ENCODE data around the gene SLC44A3.
A peak's percentile ranks its signal among the peaks of the same experiment; 100 is the strongest.

The SLC44A3 gene

DNA sequence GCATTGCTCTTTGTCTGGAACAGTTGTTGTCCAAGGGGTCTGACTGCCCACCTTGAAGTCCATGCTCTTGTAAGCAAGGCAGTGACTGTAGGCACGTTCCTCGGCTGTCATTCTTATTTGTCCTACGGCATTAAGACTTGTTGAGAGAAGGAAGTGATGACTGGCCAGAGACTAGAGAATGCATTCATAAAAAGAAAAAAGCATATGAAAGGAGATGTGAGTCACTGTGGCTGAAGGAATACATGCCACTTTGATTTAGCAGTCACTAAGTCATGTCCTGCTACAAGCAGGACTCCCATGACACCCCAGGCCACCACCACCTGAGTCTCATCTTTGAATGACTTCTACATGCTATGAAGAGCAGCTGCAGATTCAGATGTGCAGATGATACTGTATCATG is 56.2 kb downstream of the SLC44A3 start:
- peak; percentile 37 for DNase-seq

DNA sequence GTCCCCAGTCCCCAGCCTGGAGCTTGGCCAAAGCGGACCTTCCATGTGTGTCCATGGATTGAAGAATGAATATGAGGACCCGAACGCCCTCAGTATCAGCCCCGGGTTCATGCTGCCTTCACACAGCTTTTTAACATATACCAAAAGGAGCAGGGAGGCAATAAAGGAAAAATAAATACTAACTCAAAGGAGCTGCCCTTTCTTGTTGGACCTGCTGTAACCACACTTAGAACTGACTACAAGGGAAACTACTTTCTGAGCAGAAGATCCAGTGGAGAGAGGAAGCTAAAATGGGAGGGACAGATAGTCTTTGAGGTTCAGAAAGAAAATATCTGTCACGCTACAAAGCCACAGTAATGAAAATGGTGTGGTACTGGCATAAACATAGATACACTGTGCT is 58.2 kb downstream of the SLC44A3 start:
- DNase-seq = peak; percentile 39

DNA sequence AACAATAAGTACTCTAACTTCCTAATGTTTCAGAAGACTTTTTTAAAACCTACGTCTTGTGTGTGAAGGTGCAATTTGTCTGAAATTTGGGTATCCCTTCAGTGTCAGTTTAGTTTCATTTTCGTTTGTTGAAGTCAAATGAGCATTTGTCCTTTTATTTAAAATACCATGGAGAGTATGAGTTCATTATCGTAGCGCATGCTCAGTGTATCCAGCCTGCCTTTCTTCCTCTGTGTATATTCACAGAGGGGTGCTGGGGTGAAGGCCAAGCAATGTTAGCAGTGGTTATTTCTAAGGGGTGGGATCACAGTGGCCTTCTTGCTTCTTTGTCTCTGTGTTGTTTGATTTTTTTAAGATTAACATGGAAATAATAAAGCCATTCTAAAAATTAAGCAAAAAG is 63.5 kb downstream of the SLC44A3 start:
- peak; percentile 60 for DNase-seq

DNA sequence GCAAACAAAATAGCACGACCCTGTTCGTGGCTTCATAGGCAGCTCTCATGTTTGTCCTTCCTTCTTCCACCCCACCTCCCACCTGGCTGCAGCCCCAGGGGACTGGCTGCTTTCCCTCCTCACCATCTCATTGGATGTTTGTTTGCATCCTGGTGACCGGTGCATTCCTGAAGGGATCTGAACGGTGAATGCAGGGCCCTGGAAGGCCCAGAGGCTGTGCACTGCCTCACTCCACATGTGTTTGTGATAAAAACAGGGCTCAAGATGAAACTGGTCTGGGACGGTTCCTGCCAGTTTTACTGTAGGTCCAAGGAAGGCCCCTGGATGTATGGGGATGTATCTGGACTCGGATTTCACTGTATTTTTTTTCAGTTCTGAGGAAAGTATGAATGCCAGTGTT is 63.9 kb downstream of the SLC44A3 start:
- peak; percentile 89 for DNase-seq

DNA sequence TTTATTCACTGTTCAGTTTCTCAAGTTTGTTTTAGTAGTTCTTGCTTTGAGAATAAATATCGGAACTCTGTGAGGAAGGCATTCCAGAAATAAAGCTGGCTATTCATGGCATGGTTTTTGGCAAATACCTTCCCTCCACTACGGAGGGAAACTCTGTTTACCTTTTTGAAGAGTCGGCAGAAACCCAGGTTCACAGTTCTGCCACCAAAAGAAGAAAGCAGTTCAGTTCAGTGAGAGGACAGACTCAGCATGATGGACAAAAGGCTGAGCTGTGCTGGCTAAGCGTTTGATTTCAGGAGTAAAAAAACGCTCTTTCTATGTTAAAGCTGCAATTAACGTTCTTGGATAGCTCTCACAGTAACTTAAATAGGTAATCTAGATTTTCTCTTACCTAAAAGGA is 64.3 kb downstream of the SLC44A3 start:
- no peak for DNase-seq

DNA sequence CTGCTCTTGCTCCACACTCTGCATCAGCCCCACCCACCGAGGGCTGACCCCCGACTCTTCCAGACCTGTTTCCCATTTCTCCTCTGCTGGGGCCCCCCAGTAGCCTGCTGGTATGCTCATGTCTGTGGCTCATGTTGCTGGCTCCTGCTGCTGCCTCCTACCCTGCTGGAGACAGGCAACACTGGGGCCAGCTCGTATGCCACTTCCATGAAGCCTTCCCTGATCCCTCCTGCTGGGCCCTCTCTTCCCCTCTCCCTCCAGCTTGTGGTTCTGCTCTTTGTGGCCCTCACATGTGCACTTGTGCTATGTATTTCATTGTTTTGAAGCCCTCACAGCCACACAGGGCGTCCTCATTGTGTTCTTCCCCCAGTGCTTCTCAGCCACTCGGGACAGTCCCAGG is 66.2 kb downstream of the SLC44A3 start:
- no peak for DNase-seq

DNA sequence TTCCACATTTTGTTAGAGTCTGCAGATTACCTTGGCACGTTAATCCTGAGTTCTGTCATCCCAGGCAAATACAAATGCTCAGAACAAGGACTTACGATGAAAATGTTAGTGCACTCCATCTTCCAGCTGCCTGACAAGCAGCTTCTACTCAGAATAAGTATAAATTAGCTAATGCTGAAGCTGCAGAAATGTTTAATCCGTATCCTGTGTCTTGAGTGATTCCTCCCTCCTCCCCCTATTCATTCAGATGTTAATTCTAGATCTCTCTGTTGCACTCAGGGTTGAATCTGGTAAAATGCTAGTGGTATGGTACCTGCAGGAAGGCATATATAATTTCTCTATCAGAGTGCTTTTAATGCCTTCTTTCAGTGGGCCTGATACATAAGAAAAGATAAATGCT is 66.9 kb downstream of the SLC44A3 start:
- no peak for DNase-seq

DNA sequence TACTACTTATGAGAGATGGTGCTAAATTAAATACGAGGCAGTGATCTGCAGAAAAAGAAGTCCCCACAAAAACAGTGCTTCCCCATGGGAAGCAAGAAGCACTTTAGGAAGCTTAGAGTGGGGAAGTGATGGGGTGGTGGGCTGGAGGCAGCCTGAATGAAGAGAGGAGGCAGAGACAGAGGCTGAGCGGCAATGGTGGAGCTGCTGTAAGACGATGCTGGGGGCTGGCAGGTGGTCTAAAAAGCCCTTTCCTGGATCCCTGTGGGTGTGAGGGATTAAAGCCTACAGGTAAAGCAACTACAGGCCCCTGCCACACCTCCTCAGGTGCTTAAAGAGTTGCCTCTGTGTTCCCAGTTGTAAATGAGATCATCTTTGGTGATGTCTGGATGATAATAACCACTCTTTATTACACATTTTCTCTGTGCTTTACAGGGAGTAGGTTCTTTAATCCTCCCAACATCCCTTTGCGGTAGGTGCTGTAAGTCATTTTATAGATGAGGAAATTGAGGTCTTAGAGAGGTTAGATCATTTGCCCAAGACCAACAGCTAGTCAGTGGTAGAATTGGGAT is 67.5 kb downstream of the SLC44A3 start:
- DNase-seq = no peak

DNA sequence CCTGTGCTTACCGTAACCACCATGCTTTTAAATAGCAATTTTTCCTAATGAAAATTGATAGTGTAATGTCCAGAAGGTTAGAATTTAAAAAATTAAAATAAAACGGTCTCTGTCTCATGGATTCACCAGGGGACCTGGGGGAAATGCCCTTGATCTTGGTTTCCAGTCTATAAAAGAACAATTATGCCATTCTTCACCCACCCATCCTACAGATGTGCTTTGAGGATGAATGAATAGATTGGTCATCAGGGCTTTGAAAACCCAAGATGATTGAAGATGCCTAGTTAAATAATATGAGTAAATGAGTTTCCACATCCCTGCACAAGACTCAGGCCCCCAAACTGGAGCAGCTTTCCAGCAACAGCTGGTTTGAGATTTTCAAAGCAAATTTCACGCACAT is 68.0 kb downstream of the SLC44A3 start:
- no peak for DNase-seq

DNA sequence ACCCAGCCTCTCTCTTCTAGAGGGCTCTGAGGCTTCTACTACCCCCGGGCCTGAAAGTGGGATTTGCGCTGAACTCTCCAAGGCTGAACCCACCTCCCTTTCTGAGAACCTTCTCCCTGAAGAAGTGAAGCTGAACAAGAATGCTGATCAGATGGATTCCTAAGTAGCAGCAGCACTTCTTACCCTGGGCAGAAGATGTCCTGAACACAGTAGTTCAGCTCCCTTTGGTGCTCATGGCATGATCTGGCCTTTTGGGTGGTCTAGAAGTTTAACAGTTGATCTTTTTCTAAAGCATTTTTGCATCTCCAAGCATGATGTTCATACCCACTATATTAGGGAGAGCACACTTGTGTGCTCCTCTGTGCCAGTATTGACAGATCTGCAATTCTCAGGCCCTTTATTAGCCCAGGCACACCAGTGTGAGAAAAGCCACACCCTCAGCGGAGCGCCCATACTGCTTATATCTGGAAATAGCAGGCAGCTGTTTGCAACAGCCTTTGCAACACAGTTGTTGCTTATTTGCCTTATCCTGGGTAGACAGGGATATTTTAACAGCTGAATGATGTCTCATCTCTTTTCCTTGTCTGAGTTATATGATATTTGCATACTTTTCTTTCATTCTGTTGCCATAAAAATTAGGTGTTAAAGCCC is 72.6 kb downstream of the SLC44A3 start:
- DNase-seq = no peak

DNA sequence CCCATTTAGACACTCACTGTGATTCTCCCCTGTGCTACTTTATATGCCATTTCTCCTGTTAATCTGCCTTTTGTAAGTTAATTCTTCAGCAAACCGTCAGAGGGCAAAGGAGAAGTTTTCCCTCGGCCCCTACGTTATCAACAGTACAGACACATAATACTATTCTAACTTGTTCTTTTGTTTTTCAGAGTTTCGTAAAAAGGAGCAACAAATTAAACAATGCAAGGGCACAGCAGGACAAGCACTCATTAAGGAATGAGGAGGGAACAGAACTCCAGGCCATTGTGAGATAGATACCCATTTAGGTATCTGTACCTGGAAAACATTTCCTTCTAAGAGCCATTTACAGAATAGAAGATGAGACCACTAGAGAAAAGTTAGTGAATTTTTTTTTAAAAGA is 74.5 kb downstream of the SLC44A3 start:
- no peak for DNase-seq

DNA sequence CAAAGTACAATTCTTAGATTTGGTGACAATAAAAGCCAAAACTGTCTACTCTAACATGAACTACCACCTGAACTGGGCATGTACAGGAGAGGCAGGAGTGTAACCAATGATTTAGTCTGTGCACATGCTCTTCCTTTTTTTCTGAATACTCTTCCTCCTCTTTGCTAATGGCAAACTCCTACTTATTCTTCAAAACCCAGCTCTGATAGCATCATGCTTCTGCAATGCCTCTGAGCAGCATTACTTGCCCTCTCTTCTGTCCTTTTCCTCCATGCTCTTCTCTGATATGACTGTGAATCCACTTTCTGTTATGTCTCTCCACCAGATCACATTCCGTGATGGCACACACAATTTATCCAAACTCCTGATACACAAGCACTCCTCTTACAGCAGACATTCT is 75.4 kb downstream of the SLC44A3 start:
- DNase-seq = no peak

DNA sequence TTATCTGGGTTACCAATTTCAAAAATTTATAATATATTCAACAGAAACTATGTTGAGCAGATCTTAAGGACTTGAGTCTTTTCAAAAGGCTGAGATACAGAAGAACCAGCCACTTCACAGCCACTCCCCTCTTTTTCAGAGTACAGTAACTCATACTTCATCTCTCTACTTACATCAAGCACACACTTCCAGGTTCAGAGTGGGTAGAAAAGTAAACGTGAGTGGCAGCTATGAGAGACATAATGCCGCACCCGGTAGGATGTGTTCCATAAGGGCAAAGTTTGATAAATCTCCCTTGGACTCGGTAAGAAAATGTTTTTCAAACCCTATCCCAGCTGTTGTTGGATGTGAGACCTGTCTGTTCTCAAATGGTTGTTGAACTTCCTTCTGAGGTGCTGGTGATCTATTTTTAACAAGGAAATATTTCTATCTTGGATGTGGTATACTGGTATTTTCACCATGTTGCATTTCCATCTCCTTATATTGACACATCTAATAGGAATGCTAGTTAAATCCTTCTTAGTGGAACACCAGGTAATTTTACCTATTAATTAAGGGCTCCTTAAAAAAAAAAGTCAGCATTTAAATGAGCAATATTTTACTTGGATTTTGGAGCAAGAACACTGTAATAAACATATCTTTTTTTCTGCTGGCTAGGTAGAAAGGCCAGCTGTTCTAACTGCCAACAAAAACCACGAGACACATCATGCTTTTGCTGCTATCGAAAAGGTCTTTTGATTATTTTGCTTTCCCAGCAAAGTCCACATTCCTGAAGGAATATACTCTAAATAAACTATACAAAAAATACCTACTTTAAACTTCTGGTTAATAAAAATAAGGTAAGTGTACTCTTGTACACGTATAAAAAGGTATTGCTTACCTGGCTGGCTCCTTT is 78.6 kb downstream of the SLC44A3 start:
- peak; percentile 44 for DNase-seq

DNA sequence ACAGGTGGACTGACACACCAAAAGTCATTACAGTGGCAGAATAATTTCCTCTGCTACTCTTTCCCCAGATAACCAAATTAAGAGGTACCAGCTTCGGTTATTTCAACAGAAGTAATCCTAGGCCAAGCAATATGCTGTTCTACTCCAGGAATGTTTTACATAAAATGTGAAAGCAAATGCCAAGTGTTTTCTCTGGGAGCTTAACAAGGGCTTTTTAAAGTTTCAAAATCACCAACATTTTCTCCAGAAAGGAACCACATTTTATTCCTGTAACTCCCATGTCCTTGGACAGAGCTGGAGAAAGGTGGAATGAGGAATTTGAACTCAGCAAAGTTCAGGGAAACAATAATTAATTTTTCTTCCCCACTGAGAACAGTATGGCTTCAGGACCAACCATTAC is 79.6 kb downstream of the SLC44A3 start:
- DNase-seq = no peak

DNA sequence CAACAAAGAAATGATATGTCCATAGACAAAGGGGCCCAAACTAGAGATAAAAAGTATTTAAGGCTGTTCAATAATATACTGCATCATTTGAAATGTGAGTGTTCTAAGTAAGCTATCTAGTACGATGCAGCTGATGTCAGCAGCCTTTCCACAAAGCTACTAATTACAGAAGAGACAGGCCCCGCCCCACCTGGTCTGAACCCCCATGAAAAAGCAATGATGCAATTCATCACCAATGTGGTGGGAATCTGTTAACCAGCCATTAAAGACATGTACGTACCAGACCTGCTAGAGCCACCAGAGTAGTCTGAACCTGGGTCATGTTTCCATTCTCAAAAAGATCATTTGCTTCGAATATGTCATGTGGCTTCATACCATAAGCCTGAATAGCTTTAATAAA is 81.7 kb downstream of the SLC44A3 start:
- DNase-seq = peak; percentile 57

DNA sequence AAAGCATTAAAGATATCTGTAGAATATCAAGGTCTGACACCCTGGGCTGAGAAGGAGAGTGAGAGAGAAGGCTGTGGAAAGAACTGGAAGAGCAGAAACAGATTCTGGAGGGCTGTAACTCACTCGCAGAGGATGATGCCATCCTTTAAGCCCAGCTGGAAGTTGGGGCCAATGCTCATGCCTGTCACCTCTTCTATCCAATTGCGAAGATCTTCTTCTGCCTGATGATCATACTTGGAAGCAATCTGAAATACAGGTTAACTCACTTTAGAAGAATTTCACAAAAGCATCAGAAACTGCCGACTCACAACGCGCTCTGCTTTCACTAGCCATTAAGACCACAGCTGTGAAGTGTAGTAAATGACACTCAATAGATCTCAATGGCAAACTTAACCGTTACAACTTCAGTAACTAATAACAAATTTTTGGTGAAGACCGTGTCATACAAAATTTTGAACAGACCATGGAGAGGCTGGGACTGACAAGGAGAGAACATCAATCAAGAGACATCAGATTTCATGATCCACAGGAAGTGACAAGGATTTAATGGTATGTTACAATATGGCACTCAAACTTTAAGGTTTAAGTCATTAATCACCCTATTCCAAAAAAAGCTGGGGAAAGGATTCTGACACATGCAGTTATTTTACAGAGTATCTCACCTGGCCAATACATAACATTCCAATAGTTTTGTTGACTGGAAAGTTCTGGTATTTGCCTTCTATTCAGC is 83.3 kb downstream of the SLC44A3 start:
- peak; percentile 66 for DNase-seq

DNA sequence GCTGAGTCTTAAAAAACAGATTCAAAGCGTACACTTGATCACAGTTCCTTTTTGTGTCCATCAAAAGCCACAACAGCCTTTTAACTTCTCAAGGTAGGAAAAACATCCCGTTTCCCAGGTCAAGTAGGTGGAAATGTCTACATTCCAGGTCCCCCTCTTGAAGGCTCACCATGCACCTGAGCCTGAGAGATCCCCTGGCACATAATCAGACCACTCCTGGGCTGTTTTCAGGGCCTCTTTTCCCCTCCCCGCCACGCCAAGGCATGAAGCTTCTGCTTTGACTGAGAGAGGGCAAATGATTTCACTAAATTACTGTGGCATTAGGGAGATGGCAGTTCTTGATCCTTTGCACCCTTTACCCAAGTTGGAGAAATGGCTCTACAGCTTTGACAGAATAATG is 85.0 kb downstream of the SLC44A3 start:
- no peak for DNase-seq

DNA sequence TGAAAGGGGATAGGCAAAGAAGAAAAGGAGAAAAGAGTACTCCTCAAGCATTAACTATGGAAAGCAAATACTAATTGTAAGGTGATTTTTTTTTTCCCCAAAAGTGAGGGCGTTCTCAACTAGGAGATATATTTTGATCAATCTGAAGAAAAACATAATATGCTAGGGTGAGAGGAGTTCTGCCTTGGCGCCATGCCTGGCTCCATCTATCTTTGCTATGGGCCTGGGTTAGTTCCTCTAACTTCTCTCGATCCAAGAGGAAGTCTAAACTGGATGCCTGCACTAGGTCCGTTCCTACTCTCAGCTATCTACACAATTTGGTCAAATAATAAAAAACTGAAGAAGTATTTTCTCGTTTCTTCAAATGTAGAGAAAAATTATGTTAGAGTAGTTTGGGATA is 86.2 kb downstream of the SLC44A3 start:
- DNase-seq = no peak

DNA sequence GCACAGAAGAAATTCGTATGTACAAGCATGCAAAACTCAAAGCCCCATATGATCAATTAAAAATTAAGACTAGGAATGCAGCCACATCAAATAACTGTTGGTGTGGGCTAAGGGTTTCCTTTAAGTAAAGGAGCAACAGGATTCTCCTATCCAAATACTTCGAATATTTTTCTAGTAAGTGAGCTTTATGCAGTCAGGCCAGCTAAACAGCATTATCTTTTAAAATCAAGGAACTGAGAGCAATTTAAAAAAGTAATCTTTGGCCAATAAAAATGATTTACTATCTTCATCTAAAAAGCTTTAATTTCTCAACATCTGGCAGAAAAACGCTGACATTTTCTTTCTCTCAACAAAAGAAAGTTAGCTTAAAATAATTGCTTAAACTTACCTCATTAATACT is 87.0 kb downstream of the SLC44A3 start:
- DNase-seq = peak; percentile 43

DNA sequence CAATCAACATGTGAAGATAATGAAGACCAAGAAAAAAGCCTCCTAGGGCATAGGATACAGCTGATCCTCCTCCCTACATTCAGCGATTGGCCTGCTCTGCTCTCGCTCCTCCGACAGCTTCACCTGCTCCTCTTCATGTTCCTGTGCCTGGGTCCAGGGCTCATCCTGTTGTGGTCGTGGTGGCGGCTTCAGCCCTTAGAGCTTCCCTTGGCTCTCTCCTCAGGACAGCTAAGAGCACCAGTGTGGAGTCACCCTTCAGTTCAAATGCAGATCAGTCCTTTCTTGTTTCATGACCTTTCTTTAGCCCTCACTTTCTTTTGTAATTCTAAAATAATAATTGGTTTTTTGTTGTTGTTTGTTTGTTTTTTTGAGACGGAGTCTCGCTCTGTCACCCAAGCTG is 88.0 kb downstream of the SLC44A3 start:
- DNase-seq = no peak

DNA sequence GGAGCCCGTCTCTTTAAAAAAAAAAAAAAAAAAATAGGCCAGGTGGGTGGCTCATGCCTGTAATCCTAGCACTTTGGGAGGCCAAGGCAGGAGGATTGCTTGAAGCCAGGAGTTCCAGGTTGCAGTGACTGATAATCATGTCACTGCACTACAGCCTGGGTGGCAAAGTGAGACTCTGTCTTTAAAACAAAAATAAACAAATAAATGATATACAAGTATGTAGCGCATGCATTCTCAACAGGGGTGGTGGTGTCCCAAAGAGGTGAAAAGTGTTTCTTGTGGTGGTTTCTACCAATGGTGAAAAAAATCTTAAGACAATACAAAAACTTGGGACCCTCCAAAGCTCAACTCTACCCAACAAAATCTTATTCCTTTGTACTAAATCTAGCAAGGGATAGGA is 88.8 kb downstream of the SLC44A3 start:
- no peak for DNase-seq

DNA sequence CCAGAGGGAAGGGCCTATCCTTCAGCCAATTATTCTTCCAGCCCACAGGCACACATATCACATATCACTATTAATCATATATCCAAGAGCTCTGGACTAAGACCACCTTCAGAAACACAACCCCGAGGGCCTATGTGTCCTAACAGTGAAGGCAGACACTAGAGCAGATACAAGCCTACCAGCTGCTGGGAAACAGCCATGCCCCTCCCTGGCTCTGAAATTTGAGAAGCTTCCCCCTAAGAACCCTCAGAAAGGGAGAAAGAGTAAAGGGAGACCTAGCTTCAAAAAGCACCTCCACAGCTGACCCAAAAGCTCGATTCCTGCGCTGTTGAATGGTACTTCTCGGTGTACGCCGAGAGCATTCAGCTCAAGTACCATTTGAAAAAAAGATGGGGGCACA is 89.3 kb downstream of the SLC44A3 start:
- no peak for DNase-seq
